RWPE1 (cell line): ENCODE data around the gene PCDH15.

Experiments used
- CTCF ChIA-PET: fragments of 350-600 bp; sonication (Branson Sonifier 250); formaldehyde crosslinking; extraction: SDS; loops from one replicate; lab custom pipeline; 2021; lab: Yijun Ruan, JAX
- POLR2A ChIA-PET: fragments of 400-600 bp; formaldehyde crosslinking; extraction: SDS; loops from one replicate; lab custom pipeline; 2020; ENCODE audit warnings: antibody characterized with exemption; ENCODE audit not compliant: low non-redundant PET; lab: Yijun Ruan, JAX
- DNase-seq: peaks from one replicate; pipeline ENCODE4 v3.0.0; 2012; ENCODE audit warnings: low spot score
- H3K27ac ChIP-seq: fragments of 450-650 bp; 2 replicates; pipeline ENCODE4 v1.5.1; 2017
- CTCF ChIP-seq: fragments of 450-650 bp; conservative IDR thresholded peaks from 2 replicates; pipeline ENCODE4 v1.5.1; 2017; ENCODE audit warnings: low read depth, mild to moderate bottlenecking

The PCDH15 gene

GRCh38 chr10:53770903-53771302 is 1030.1 kb downstream of the PCDH15 start:
- CTCF ChIA-PET: no interaction called here
- no peak for TF ChIP-seq CTCF
- no peak overlapping the region for H3K27ac ChIP-seq
- POLR2A ChIA-PET: no interaction called here
- no peak for DNase-seq

- no peak overlapping the region for H3K27ac ChIP-seq
- POLR2A ChIA-PET: no interaction called here
- CTCF ChIA-PET: no interaction called here
- DNase-seq: no peak
- TF ChIP-seq CTCF: no peak
These were observed 1035.7 kb downstream of the PCDH15 start for GRCh38 chr10:53765311-53765710.

- POLR2A ChIA-PET: no interaction called here
- CTCF ChIA-PET: no interaction called here
- no peak for DNase-seq
- H3K27ac ChIP-seq: no peak overlapping the region
- no peak for TF ChIP-seq CTCF
These were observed 1046.3 kb downstream of the PCDH15 start for GRCh38 chr10:53754596-53755250.
